B cell (primary cell): ENCODE measurements around the gene PRKAG2. TPM values are rescaled to one million over a fixed set of nuclear protein-coding genes. Genes with fewer than 3 reads are reported as not detected.

Source experiments
- ATAC-seq: fragments of 200-7000 bp; cut with Tn5 transposase; one replicate; pipeline ENCODE4 v1.10.0; 2021; ENCODE audit warnings: low read depth, mild to moderate bottlenecking, moderate number of reproducible peaks, moderate library complexity
- CTCF ChIA-PET: fragments of 350-600 bp; sonication (Branson Sonifier 250); formaldehyde crosslinking; loops from one replicate; lab custom pipeline; 2021; ENCODE audit warnings: antibody characterized with exemption, inconsistent platforms; lab: Charles Lee
- POLR2A ChIA-PET: fragments of 350-600 bp; sonication (Branson Sonifier 250); formaldehyde crosslinking; loops from one replicate; lab custom pipeline; 2021; ENCODE audit warnings: antibody characterized with exemption; lab: Charles Lee
- DNase-seq: peaks from one replicate; pipeline ENCODE4 v3.0.0; 2013
- H2AFZ ChIP-seq: 2 replicates; pipeline ENCODE4 v1.6.1; 2012; ENCODE audit warnings: mild to moderate bottlenecking, low read depth, low read length; ENCODE audit not compliant: insufficient read depth, poor library complexity, severe bottlenecking
- H3K27ac ChIP-seq, 2 donors: 1 replicate in 1 of 2; 2 replicates in 1 of 2; pipeline ENCODE4 v1.5.1; 2012 to 2013; ENCODE audit warnings: low read length in 2 of 2, mild to moderate bottlenecking in 2 of 2, moderate library complexity in 1 of 2
- H3K27me3 ChIP-seq, 4 experiments: fragments of 200-600 bp in 1 of 4; sonication (generic) in 1 of 4; replicated peaks in 1 of 4; 1 replicate in 2 of 4; 2 replicates in 2 of 4; pipeline versions ENCODE4 v1.6.1 to v1.7.0; 2013 to 2016; ENCODE audit warnings: low read length in 3 of 4, mild to moderate bottlenecking in 2 of 4, mixed read lengths in 1 of 4, moderate library complexity in 1 of 4; ENCODE audit not compliant: insufficient read depth in 4 of 4, control insufficient read depth in 3 of 4; ENCODE audit errors: control extremely low read depth in 1 of 4
- H3K36me3 ChIP-seq, 2 experiments: replicated peaks in 1 of 2; 1 replicate in 1 of 2; 2 replicates in 1 of 2; pipeline versions ENCODE4 v1.6.1 to v1.7.1; 2013; ENCODE audit warnings: low read length in 1 of 2; ENCODE audit not compliant: insufficient read depth in 2 of 2, control insufficient read depth in 1 of 2; ENCODE audit errors: control extremely low read depth in 1 of 2, extremely low read depth in 1 of 2
- H3K4me1 ChIP-seq, 2 donors: fragments of 200-600 bp in 1 of 2; sonication (generic) in 1 of 2; 1 replicate in 1 of 2; 2 replicates in 1 of 2; pipeline versions ENCODE4 v1.5.1 to v1.6.1; 2013 to 2017; ENCODE audit warnings: low read length in 2 of 2; ENCODE audit not compliant: control insufficient read depth in 2 of 2, insufficient read depth in 2 of 2
- H3K4me2 ChIP-seq: replicated peaks from 2 replicates; pipeline ENCODE3; 2012; ENCODE audit warnings: mild to moderate bottlenecking, low read depth, low read length; ENCODE audit not compliant: poor library complexity, severe bottlenecking
- H3K4me3 ChIP-seq, 5 experiments: fragments of 200-600 bp in 1 of 5; sonication (generic) in 1 of 5; 1 replicate in 3 of 5; 2 replicates in 2 of 5; pipeline versions ENCODE4 v1.5.1 to v1.7.0; 2011 to 2016; ENCODE audit warnings: low read length in 4 of 5, mild to moderate bottlenecking in 4 of 5, low read depth in 2 of 5, control low read depth in 1 of 5, moderate library complexity in 1 of 5; ENCODE audit not compliant: insufficient read depth in 1 of 5; ENCODE audit errors: control extremely low read depth in 1 of 5, extremely low read depth in 1 of 5
- H3K79me2 ChIP-seq: fragments of 200-600 bp; sonication (generic); one replicate; pipeline ENCODE4 v1.6.0; 2016; ENCODE audit warnings: low read length; ENCODE audit not compliant: control insufficient read depth, insufficient read depth
- H3K9ac ChIP-seq: fragments of 200-600 bp; sonication (generic); 2 replicates; pipeline ENCODE4 v1.6.1; 2017; ENCODE audit warnings: mild to moderate bottlenecking, low read length, moderate library complexity
- H3K9me3 ChIP-seq, 3 donors: one replicate each; pipeline versions ENCODE4 v1.6.1 to v1.7.1; 2013; ENCODE audit warnings: low read length in 2 of 3; ENCODE audit not compliant: control insufficient read depth in 2 of 3, insufficient read depth in 1 of 3; ENCODE audit errors: control extremely low read depth in 1 of 3
- H4K20me1 ChIP-seq: 2 replicates; pipeline ENCODE4 v1.6.0; 2012; ENCODE audit warnings: mild to moderate bottlenecking, low read length; ENCODE audit not compliant: insufficient read depth, control insufficient read depth, poor library complexity, severe bottlenecking
- H3K27ac Mint-ChIP-seq: one replicate; pipeline ENCODE4 v1.8.0; 2021; ENCODE audit warnings: mixed read lengths
- H3K27me3 Mint-ChIP-seq: one replicate; pipeline ENCODE4 v1.8.0; 2021; ENCODE audit warnings: mixed read lengths
- H3K4me1 Mint-ChIP-seq: one replicate; pipeline ENCODE4 v1.8.0; 2021; ENCODE audit warnings: mixed read lengths
- H3K4me3 Mint-ChIP-seq: one replicate; pipeline ENCODE4 v1.8.0; 2021; ENCODE audit warnings: mixed read lengths
- H3K9me3 Mint-ChIP-seq: one replicate; pipeline ENCODE4 v1.8.0; 2022; ENCODE audit warnings: mixed read lengths; ENCODE audit not compliant: insufficient read depth
- EZH2 ChIP-seq: IDR thresholded peaks from 2 replicates; pipeline ENCODE4 v1.6.1; 2012; ENCODE audit warnings: borderline replicate concordance, low read depth, mild to moderate bottlenecking, moderate library complexity, low read length; ENCODE audit not compliant: insufficient read depth, poor library complexity, severe bottlenecking
- WGBS: methylation state at CpG from one replicate; pipeline ENCODE4 v1.1.5; 2013; ENCODE audit warnings: missing lambda C conversion rate; ENCODE audit not compliant: insufficient coverage; 5-methylcytosine and 5-hydroxymethylcytosine counted together
- intact Hi-C: fragments of 100-400 bp; cut with micrococcal nuclease; formaldehyde crosslinking; loops from one replicate; pipeline ENCODE4 v1.10.0; 2022
- polyA plus RNA-seq: library from polyadenylated mRNA; depleted of rRNA; stranded (reverse); fragments of >200 nt; gene quantifications from 2 replicates; pipeline ENCODE4 v1.2.3, GENCODE V29; 2012
- total RNA-seq, 2 donors: library from RNA; stranded (reverse); fragments of 120-200 nt in 1 of 2; gene quantifications; 1 replicate in 1 of 2; 2 replicates in 1 of 2; pipeline versions ENCODE4 v1.2.3 to v1.2.4, GENCODE V29; 2013 to 2022
- TF ChIP-seq, protein P1 (sequence below): fragments of 200-600 bp; IDR thresholded peaks from one replicate; pipeline ENCODE4 v1.8.0; 2022; ENCODE audit warnings: antibody characterized with exemption, mild to moderate bottlenecking

Gene PRKAG2
- total and polyA plus RNA-seq, 2 donors (not counting 1 experiment from before 2014, with no cell fraction given): 22.1 to 56.3 TPM

DNA sequence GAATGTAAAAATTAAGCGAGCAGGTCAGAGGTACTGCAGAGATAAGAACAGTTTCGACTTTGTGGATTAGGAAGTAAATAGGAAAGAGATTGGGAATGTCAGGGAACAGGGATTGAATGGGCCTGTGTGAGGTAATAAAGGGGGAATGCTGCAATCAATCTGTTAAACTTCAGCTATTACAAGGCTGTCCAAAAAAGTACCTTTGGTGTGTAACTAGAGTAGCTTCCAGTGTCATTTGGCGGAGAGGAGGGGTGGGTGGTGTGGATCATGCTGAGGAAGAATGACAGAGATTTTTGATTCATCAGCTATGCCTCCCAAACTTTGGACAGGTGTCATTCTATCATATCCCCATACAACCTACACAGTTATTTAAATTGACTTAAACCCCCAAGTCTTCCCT lies 229.0 kb downstream of the PRKAG2 start:
- Histone ChIP-seq H3K4me3 (no peak overlapping the region), H3K4me2 (no peak overlapping the region), H3K27ac (no peak overlapping the region), H3K27me3 (no peaks in the 10 kb centered on the region), H3K9me3 (peaks cover 0 to 4% (median 2%) of the 10 kb centered on the region in 3 donors), H3K9ac (no peak overlapping the region), H3K79me2 (no peaks in the 10 kb centered on the region), H2AFZ (no peak overlapping the region), H3K4me1 (no peaks in the 10 kb centered on the region), H4K20me1 (no peaks in the 10 kb centered on the region), H3K36me3 (peaks cover 0 to 5% of the 10 kb centered on the region in 2 experiments)
- H3K4me1 Mint-ChIP-seq: no peaks in the 10 kb centered on the region
- no peaks in the 10 kb centered on the region for H3K27me3 Mint-ChIP-seq
- ATAC-seq (no peak), DNase-seq (no peak)
- TF ChIP-seq, protein P1, sequence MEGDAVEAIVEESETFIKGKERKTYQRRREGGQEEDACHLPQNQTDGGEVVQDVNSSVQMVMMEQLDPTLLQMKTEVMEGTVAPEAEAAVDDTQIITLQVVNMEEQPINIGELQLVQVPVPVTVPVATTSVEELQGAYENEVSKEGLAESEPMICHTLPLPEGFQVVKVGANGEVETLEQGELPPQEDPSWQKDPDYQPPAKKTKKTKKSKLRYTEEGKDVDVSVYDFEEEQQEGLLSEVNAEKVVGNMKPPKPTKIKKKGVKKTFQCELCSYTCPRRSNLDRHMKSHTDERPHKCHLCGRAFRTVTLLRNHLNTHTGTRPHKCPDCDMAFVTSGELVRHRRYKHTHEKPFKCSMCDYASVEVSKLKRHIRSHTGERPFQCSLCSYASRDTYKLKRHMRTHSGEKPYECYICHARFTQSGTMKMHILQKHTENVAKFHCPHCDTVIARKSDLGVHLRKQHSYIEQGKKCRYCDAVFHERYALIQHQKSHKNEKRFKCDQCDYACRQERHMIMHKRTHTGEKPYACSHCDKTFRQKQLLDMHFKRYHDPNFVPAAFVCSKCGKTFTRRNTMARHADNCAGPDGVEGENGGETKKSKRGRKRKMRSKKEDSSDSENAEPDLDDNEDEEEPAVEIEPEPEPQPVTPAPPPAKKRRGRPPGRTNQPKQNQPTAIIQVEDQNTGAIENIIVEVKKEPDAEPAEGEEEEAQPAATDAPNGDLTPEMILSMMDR: no peak
- H3K27ac Mint-ChIP-seq: no peak overlapping the region
- 94% methylated on average over 2 of the region's 3 CpGs for WGBS
- no peaks in the 10 kb centered on the region for H3K9me3 Mint-ChIP-seq
- intact Hi-C loops: no loop called here
- H3K4me3 Mint-ChIP-seq: no peak overlapping the region
- ChIA-PET CTCF (no interaction called here), POLR2A (no interaction called here)

DNA sequence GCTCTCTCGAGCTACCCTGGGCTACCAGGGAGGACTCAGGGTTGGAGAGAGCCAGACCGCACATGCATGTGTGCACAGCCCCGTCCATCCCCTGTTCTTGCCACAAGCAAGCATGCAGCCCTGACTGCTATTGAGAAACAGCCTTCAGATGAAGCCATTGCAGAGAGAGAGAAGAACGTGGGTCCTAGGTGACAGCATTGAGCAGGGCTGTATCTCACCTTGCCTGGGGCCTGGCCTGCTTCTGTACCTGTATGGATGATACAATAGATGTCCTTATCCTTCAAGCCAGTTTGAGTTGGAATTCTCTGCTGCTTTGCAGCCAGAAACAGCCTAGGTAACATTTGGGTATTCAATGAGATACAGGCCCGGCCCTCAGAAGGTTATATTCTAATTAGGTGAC lies 229.9 kb downstream of the PRKAG2 start:
- Mint-ChIP-seq H3K27me3 (no peaks in the 10 kb centered on the region), H3K27ac (no peak overlapping the region), H3K4me1 (no peaks in the 10 kb centered on the region), H3K4me3 (no peak overlapping the region), H3K9me3 (no peaks in the 10 kb centered on the region)
- Histone ChIP-seq H3K27me3 (no peaks in the 10 kb centered on the region), H3K36me3 (peaks cover 0 to 5% of the 10 kb centered on the region in 2 experiments), H4K20me1 (no peaks in the 10 kb centered on the region), H2AFZ (no peak overlapping the region), H3K4me1 (no peaks in the 10 kb centered on the region), H3K9me3 (peaks cover 0 to 4% (median 2%) of the 10 kb centered on the region in 3 donors), H3K4me2 (no peak overlapping the region), H3K79me2 (no peaks in the 10 kb centered on the region), H3K9ac (no peak overlapping the region), H3K4me3 (no peak overlapping the region), H3K27ac (no peak overlapping the region)
- CTCF ChIA-PET: no interaction called here
- TF ChIP-seq, protein P1: no peak
- no peak for TF ChIP-seq EZH2
- POLR2A ChIA-PET: no interaction called here
- ATAC-seq (no peak), DNase-seq (no peak)
- WGBS: 88% methylated on average over 4 of the region's 5 CpGs
- intact Hi-C loops: no loop called here
